HG02571 (cell line): ENCODE measurements around the gene DLL3.

ENCODE experiments used
- ATAC-seq: cut with Tn5 transposase; IDR thresholded peaks from one replicate; pipeline ENCODE4 v1.9.1; 2021; ENCODE audit warnings: mild to moderate bottlenecking, moderate library complexity; ENCODE audit not compliant: unreplicated experiment

DLL3 gene

DNA sequence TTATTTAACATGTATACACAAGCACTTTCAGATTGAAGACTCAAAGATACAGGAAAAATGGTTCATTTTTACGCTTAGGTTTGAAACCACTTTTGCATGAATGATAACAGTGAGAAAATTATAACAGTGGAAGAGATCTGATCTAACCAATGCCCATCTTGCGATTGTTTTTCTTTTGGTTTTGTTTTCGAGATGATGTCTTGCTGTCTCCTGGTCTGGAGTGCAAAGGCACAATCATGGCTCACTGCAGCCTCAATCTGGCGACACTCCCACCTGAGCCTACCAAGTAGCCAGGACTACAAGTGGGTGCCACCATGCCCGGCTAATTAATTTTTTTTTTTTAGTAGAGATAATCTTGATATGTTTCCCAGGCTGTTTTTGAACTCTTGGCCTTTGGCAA, 51.5 kb downstream of the DLL3 start:
- ATAC-seq = no peak

DNA sequence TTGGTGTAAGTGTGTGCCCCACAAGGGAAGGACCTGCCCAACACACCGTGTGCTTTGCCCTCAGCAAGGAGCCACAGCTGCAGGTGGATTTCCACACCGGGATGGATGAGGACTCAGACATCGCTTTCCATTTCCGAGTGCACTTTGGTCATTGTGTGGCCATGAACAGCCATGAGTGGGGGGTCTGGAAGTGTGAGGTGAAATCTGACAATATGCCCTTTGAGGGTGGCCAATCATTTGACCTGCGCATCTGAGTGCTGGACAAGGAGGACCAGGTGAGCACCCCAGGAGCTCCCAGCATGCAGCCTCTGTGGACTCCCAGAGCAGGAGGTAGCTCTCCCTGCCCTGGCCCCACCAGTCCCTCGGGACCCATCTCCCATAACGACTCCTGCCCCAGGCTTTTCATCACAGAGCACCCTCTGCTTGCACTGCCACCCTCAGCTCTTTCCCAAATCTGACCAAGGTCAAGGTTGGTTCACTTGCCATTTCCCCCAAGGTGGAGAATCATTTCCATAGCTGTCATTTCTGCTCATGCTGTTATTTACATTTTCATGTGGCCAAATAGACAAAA, 54.4 kb downstream of the DLL3 start:
- no peak for ATAC-seq

DNA sequence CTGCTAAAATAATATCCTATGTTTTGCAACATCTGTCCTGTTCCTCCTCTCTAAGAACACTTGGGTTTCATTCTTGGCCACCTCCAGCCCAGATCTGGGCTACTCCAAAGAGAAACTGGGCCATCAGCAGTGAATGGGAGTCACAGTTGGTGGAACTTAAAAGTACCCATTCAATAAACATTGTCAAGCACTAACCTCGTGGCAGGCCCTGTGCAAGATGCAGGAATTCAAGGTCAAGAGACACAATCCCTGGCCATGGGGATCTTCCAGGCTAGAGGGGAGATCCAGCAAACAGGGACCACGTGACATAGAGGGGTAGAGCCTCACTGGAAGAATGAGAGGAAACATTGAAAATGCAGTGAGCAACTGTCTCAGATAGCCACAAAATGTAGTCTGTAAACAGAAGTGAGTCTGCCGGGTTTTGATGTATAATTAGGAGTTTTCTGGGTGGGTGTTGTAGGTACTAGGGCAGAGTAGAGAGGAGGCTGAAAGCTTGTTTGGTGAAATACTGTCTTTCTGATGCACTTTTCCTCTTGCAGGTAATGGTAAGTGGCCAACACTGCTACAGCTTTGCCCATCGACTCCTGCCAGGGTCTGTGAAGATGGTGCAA, 56.1 kb downstream of the DLL3 start:
- ATAC-seq = no peak

DNA sequence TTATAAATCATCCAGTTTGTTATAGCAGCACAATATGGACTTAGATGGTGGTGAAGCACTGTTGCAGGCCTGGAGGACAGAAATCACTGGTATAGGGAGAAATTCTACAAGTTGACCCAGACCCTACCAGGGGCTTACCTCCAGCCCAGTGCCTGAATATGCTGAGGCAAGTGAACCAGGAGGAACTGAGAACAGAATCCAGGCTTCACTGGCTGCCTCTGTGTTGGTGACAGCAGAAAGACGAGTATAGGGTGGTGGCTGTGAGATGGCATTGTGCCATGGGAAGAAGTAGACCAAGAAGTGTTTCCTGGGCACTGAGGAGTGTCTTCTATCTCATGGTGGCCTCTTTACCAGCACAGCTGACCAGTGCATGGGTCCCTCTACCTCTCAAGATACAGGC, 57.1 kb downstream of the DLL3 start:
- ATAC-seq = no peak
